ENCODE measurements around the gene PDE1C. TPM values are rescaled to one million over a fixed set of nuclear protein-coding genes. Genes with fewer than 3 reads are reported as not detected.

Gene PDE1C
- total RNA-seq, 3 donors from 2014 or later (not counting 1 experiment from before 2014, with no cell fraction given) = not detected

DNA sequence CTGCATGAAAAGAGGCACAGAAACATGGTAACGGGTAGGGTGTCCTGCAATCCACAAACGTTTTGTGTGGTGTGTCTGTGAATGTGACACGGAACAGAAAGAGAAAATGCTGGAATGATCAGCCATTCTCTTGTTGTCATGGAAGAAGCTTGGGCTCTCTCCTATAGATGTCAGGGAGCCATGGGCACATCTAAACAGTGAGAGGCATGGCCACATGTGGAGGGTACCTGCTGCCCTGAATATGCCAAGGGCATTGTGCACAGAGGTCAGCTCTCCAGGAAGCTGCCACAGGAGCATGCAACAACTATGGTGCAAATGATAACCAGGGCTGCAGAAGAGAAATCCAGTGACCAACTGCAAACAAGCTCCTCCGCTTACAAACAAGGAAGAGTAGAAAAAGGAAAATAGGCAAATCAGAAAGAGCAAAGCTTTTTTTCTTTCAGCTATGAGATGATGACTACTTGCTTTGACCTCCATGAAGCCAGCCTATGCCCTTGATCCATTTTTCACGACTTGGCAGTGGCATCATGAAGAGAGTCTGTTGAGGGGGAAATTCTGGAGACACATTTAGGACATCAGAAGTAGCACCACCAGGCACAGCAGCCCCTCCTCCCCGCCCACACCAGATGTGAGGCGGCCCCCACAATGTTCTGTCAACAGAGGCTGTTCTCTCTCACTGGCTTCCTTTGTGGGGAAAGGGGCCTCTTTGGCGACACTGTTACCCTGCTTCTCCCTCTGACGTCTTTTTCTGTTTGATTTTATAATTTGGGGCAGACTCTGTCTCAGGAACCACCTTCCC lies 4.8 kb upstream of the PDE1C start:
- H3K36me3 ChIP-seq (ENCODE audit: control insufficient read depth, insufficient read depth, low read length) = no peaks in the 10 kb centered on the region
- Mint-ChIP-seq H3K36me3 (no peaks in the 10 kb centered on the region), H3K4me1 (no peaks in the 10 kb centered on the region), H3K9me3 (no peaks in the 10 kb centered on the region), H3K4me3 (no peak overlapping the region), H3K27ac (no peak overlapping the region), H3K27me3 (ENCODE audit: low read depth in 2 of 2) (peaks cover 15 to 22% of the 10 kb centered on the region in 2 donors)
- DNase-seq = no peak
- H3K9me3 ChIP-seq (ENCODE audit: control insufficient read depth, insufficient read depth, low read length) = no peaks in the 10 kb centered on the region
- peaks cover 9% of the 10 kb centered on the region for H3K4me1 ChIP-seq (ENCODE audit: control insufficient read depth, insufficient read depth, low read length)
- H3K4me3 ChIP-seq (ENCODE audit: low read length) = no peak overlapping the region
- intact Hi-C loops (cut with micrococcal nuclease) = no loop called here
- WGBS (ENCODE audit: insufficient coverage) = 50% methylated on average over 7 of the region's 9 CpGs
- TF ChIP-seq CTCF (IDR thresholded peaks at IDR 0.05) = no peak
- no peak for ATAC-seq
- peaks cover 9% of the 10 kb centered on the region for H3K27me3 ChIP-seq (ENCODE audit: control insufficient read depth, insufficient read depth, low read length)
- no peak overlapping the region for H3K27ac ChIP-seq (ENCODE audit: low read length)

DNA sequence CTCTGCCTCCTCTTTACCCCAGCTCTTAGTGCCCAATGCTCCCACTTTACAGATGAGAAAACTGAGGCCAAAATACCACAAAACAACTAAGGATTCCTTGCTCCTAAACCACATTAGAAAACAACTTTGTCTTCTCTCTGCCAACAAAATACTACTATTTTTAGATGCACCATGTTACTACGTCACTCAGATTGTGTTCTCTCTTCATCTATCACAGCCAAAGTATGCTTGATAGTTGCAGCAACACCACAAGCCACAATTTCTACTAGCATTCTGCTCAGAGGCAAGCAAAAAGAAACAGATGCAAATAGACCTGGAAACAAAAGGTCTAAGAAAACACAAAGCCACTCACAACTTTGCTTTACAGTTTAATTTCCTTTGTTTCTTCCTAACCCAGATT lies 3.3 kb upstream of the PDE1C start:
- no peaks in the 10 kb centered on the region for H3K9me3 ChIP-seq (ENCODE audit: control insufficient read depth, insufficient read depth, low read length)
- H3K4me3 ChIP-seq (ENCODE audit: low read length) = no peak overlapping the region
- no peak overlapping the region for H3K27ac ChIP-seq (ENCODE audit: low read length)
- H3K4me1 ChIP-seq (ENCODE audit: control insufficient read depth, insufficient read depth, low read length) = peaks cover 9% of the 10 kb centered on the region
- DNase-seq (no peak), ATAC-seq (no peak)
- WGBS (ENCODE audit: insufficient coverage) = 59% methylated on average over 1 of the region's 1 CpG
- intact Hi-C loops (cut with micrococcal nuclease) = no loop called here
- Mint-ChIP-seq H3K27me3 (ENCODE audit: low read depth in 2 of 2) (peaks cover 23 to 31% of the 10 kb centered on the region in 2 donors), H3K36me3 (no peaks in the 10 kb centered on the region), H3K27ac (no peak overlapping the region), H3K9me3 (no peaks in the 10 kb centered on the region), H3K4me3 (no peak overlapping the region), H3K4me1 (no peaks in the 10 kb centered on the region)
- no peak for TF ChIP-seq CTCF (IDR thresholded peaks at IDR 0.05)
- no peaks in the 10 kb centered on the region for H3K36me3 ChIP-seq (ENCODE audit: control insufficient read depth, insufficient read depth, low read length)
- peaks cover 15% of the 10 kb centered on the region for H3K27me3 ChIP-seq (ENCODE audit: control insufficient read depth, insufficient read depth, low read length)

DNA sequence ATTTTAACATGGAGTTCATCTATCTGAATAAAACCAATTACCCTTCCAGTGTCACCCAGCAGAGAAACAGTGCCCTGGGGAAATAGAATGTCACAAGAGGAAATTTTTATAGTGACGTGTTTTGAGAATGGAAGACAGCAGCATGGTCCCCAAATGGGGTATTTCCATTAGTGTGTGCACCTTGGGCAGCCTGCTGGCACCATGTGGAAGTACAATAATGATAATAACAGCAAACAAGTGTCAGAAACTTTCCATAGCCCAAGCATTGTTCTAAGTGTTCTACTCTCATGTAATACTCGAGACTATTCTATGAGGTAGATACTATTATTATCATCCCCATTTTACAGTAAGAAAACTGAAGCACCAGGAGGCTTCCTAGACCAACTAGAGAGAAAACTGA lies 2.2 kb upstream of the PDE1C start:
- no peaks in the 10 kb centered on the region for H3K9me3 ChIP-seq (ENCODE audit: control insufficient read depth, insufficient read depth, low read length)
- H3K9me3 Mint-ChIP-seq = no peaks in the 10 kb centered on the region
- no peak overlapping the region for H3K4me3 Mint-ChIP-seq
- H3K4me3 ChIP-seq (ENCODE audit: low read length) = no peak overlapping the region
- no peak overlapping the region for H3K27ac ChIP-seq (ENCODE audit: low read length)
- peaks cover 23 to 31% of the 10 kb centered on the region in 2 donors for H3K27me3 Mint-ChIP-seq (ENCODE audit: low read depth in 2 of 2)
- H3K36me3 Mint-ChIP-seq = no peaks in the 10 kb centered on the region
- H3K4me1 ChIP-seq (ENCODE audit: control insufficient read depth, insufficient read depth, low read length) = peaks cover 9% of the 10 kb centered on the region
- no peaks in the 10 kb centered on the region for H3K36me3 ChIP-seq (ENCODE audit: control insufficient read depth, insufficient read depth, low read length)
- intact Hi-C loops (cut with micrococcal nuclease) = no loop called here
- no peak for DNase-seq
- no peak for ATAC-seq
- peaks cover 15% of the 10 kb centered on the region for H3K27me3 ChIP-seq (ENCODE audit: control insufficient read depth, insufficient read depth, low read length)
- H3K4me1 Mint-ChIP-seq = no peaks in the 10 kb centered on the region
- no peak overlapping the region for H3K27ac Mint-ChIP-seq
- WGBS (ENCODE audit: insufficient coverage) = 97% methylated on average over 2 of the region's 2 CpGs
- no peak for TF ChIP-seq CTCF (IDR thresholded peaks at IDR 0.05)

All from natural killer cell (primary cell).